ENCODE measurements around the gene CYP26B1. TPM values are rescaled to one million over a fixed set of nuclear protein-coding genes. Genes with fewer than 3 reads are reported as not detected.

The CYP26B1 gene
- total and polyA plus RNA-seq, 2 of the 8 experiments (the other 6 are each of a cell fraction or from before 2014, with no cell fraction given) = 0.06 to 0.69 TPM

GRCh38 chr2:72082021-72082601 lies 65.6 kb downstream of the CYP26B1 start (continued):
- TF ChIP-seq CHD7 (IDR thresholded peaks at IDR 0.05; ENCODE audit: insufficient replicate concordance, low read length) (no peak), POLR2A (IDR thresholded peaks at IDR 0.05; ENCODE audit: control extremely low read depth in 1 of 2, low read depth in 2 of 2, low read length in 2 of 2) (no peak)

Measured in H1 (cell line).